Measurements from ENCODE around the gene NOMO2.
"Not testable (repeated sequence)": the region's sequence is repeated elsewhere in the genome, so short reads cannot be mapped to it uniquely, and the experiment has no call there.

The NOMO2 gene

GRCh38 chr16:18387767-18388166 is 174.1 kb downstream of the NOMO2 start:
- ATAC-seq (ENCODE audit: insufficient read depth, low read depth); H3K79me2 ChIP-seq (ENCODE audit: insufficient read depth, low read length); H3K4me1 ChIP-seq (ENCODE audit: insufficient read depth, low read length); H3K9ac ChIP-seq (ENCODE audit: low read depth, low read length); H3K9me3 ChIP-seq (ENCODE audit: insufficient read depth, low read length, severe bottlenecking); H4K20me1 ChIP-seq (ENCODE audit: insufficient read depth, low read length); H2AFZ ChIP-seq (ENCODE audit: low read depth, low read length); DNase-seq; H3K4me3 ChIP-seq (ENCODE audit: low read depth in 1 of 2, low read length in 2 of 2); H3K36me3 ChIP-seq (ENCODE audit: insufficient read depth, low read length); H3K27me3 ChIP-seq (ENCODE audit: insufficient read depth, low read length, poor library complexity); H3K4me2 ChIP-seq (ENCODE audit: insufficient read depth, low read length); H3K27ac ChIP-seq (ENCODE audit: low read length): not testable (repeated sequence)

GRCh38 chr16:18386517-18386916 is 175.4 kb downstream of the NOMO2 start:
- DNase-seq; H3K4me2 ChIP-seq (ENCODE audit: insufficient read depth, low read length); H3K4me3 ChIP-seq (ENCODE audit: low read depth in 1 of 2, low read length in 2 of 2); H3K36me3 ChIP-seq (ENCODE audit: insufficient read depth, low read length); H3K27me3 ChIP-seq (ENCODE audit: insufficient read depth, low read length, poor library complexity); H3K9me3 ChIP-seq (ENCODE audit: insufficient read depth, low read length, severe bottlenecking); H2AFZ ChIP-seq (ENCODE audit: low read depth, low read length); H3K79me2 ChIP-seq (ENCODE audit: insufficient read depth, low read length); H4K20me1 ChIP-seq (ENCODE audit: insufficient read depth, low read length); ATAC-seq (ENCODE audit: insufficient read depth, low read depth); H3K4me1 ChIP-seq (ENCODE audit: insufficient read depth, low read length); H3K9ac ChIP-seq (ENCODE audit: low read depth, low read length); H3K27ac ChIP-seq (ENCODE audit: low read length): not testable (repeated sequence)

GRCh38 chr16:18385285-18385684 is 176.6 kb downstream of the NOMO2 start:
- not testable (repeated sequence) for H3K36me3 ChIP-seq (ENCODE audit: insufficient read depth, low read length); H3K4me2 ChIP-seq (ENCODE audit: insufficient read depth, low read length); H3K9ac ChIP-seq (ENCODE audit: low read depth, low read length); H3K4me1 ChIP-seq (ENCODE audit: insufficient read depth, low read length); H3K27me3 ChIP-seq (ENCODE audit: insufficient read depth, low read length, poor library complexity); DNase-seq; H3K27ac ChIP-seq (ENCODE audit: low read length); H3K79me2 ChIP-seq (ENCODE audit: insufficient read depth, low read length); H2AFZ ChIP-seq (ENCODE audit: low read depth, low read length); ATAC-seq (ENCODE audit: insufficient read depth, low read depth); H3K4me3 ChIP-seq (ENCODE audit: low read depth in 1 of 2, low read length in 2 of 2); H3K9me3 ChIP-seq (ENCODE audit: insufficient read depth, low read length, severe bottlenecking); H4K20me1 ChIP-seq (ENCODE audit: insufficient read depth, low read length)

- not testable (repeated sequence) for H3K4me1 ChIP-seq (ENCODE audit: insufficient read depth, low read length); H3K9ac ChIP-seq (ENCODE audit: low read depth, low read length); H3K79me2 ChIP-seq (ENCODE audit: insufficient read depth, low read length); H3K27me3 ChIP-seq (ENCODE audit: insufficient read depth, low read length, poor library complexity); H3K4me2 ChIP-seq (ENCODE audit: insufficient read depth, low read length); H3K4me3 ChIP-seq (ENCODE audit: low read depth in 1 of 2, low read length in 2 of 2); ATAC-seq (ENCODE audit: insufficient read depth, low read depth); H4K20me1 ChIP-seq (ENCODE audit: insufficient read depth, low read length); H3K9me3 ChIP-seq (ENCODE audit: insufficient read depth, low read length, severe bottlenecking); H3K36me3 ChIP-seq (ENCODE audit: insufficient read depth, low read length); H2AFZ ChIP-seq (ENCODE audit: low read depth, low read length); H3K27ac ChIP-seq (ENCODE audit: low read length); DNase-seq
Measured at GRCh38 chr16:18384869-18385268, 177.0 kb downstream of the NOMO2 start.

GRCh38 chr16:18384098-18384636 is 177.7 kb downstream of the NOMO2 start:
- DNase-seq; H3K4me1 ChIP-seq (ENCODE audit: insufficient read depth, low read length); H3K27me3 ChIP-seq (ENCODE audit: insufficient read depth, low read length, poor library complexity); H2AFZ ChIP-seq (ENCODE audit: low read depth, low read length); H3K4me2 ChIP-seq (ENCODE audit: insufficient read depth, low read length); H4K20me1 ChIP-seq (ENCODE audit: insufficient read depth, low read length); H3K9me3 ChIP-seq (ENCODE audit: insufficient read depth, low read length, severe bottlenecking); ATAC-seq (ENCODE audit: insufficient read depth, low read depth); H3K79me2 ChIP-seq (ENCODE audit: insufficient read depth, low read length); H3K4me3 ChIP-seq (ENCODE audit: low read depth in 1 of 2, low read length in 2 of 2); H3K36me3 ChIP-seq (ENCODE audit: insufficient read depth, low read length); H3K27ac ChIP-seq (ENCODE audit: low read length); H3K9ac ChIP-seq (ENCODE audit: low read depth, low read length): not testable (repeated sequence)

- not testable (repeated sequence) for H3K9ac ChIP-seq (ENCODE audit: low read depth, low read length)
Measured at GRCh38 chr16:18382696-18383095, 179.2 kb downstream of the NOMO2 start.

More at GRCh38 chr16:18382696-18383095, 179.2 kb downstream of the NOMO2 start:
- not testable (repeated sequence) for DNase-seq; ATAC-seq (ENCODE audit: insufficient read depth, low read depth); H3K4me2 ChIP-seq (ENCODE audit: insufficient read depth, low read length); H3K9me3 ChIP-seq (ENCODE audit: insufficient read depth, low read length, severe bottlenecking); H3K36me3 ChIP-seq (ENCODE audit: insufficient read depth, low read length); H2AFZ ChIP-seq (ENCODE audit: low read depth, low read length); H3K79me2 ChIP-seq (ENCODE audit: insufficient read depth, low read length); H3K27me3 ChIP-seq (ENCODE audit: insufficient read depth, low read length, poor library complexity); H3K27ac ChIP-seq (ENCODE audit: low read length); H3K4me1 ChIP-seq (ENCODE audit: insufficient read depth, low read length); H3K4me3 ChIP-seq (ENCODE audit: low read depth in 1 of 2, low read length in 2 of 2); H4K20me1 ChIP-seq (ENCODE audit: insufficient read depth, low read length)

Measured in DND-41 (cell line).